ENCODE measurements around the gene GABRR3.
"Not testable (repeated sequence)": the region's sequence is repeated elsewhere in the genome, so short reads cannot be mapped to it uniquely, and the experiment has no call there.

The GABRR3 gene

DNA sequence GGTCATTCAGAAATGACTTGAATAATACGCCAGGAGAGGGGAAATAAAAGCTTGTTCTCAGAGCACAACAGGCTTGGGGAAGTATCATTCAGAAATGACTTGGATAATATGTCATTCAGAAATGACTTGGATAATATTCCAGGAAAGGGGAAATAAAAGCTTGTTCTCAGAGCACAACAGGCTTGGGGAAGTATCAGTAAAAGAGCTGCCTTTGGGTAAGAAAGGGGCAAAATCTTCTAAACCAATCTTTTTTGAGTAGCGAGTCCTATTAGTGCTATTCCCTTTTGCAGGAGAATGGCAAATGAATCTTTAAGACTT lies 20.9 kb downstream of the GABRR3 start:
- TF ChIP-seq, protein P1, sequence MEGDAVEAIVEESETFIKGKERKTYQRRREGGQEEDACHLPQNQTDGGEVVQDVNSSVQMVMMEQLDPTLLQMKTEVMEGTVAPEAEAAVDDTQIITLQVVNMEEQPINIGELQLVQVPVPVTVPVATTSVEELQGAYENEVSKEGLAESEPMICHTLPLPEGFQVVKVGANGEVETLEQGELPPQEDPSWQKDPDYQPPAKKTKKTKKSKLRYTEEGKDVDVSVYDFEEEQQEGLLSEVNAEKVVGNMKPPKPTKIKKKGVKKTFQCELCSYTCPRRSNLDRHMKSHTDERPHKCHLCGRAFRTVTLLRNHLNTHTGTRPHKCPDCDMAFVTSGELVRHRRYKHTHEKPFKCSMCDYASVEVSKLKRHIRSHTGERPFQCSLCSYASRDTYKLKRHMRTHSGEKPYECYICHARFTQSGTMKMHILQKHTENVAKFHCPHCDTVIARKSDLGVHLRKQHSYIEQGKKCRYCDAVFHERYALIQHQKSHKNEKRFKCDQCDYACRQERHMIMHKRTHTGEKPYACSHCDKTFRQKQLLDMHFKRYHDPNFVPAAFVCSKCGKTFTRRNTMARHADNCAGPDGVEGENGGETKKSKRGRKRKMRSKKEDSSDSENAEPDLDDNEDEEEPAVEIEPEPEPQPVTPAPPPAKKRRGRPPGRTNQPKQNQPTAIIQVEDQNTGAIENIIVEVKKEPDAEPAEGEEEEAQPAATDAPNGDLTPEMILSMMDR (IDR thresholded peaks at IDR 0.05): no peak
- no peak overlapping the region for H3K27ac ChIP-seq

DNA sequence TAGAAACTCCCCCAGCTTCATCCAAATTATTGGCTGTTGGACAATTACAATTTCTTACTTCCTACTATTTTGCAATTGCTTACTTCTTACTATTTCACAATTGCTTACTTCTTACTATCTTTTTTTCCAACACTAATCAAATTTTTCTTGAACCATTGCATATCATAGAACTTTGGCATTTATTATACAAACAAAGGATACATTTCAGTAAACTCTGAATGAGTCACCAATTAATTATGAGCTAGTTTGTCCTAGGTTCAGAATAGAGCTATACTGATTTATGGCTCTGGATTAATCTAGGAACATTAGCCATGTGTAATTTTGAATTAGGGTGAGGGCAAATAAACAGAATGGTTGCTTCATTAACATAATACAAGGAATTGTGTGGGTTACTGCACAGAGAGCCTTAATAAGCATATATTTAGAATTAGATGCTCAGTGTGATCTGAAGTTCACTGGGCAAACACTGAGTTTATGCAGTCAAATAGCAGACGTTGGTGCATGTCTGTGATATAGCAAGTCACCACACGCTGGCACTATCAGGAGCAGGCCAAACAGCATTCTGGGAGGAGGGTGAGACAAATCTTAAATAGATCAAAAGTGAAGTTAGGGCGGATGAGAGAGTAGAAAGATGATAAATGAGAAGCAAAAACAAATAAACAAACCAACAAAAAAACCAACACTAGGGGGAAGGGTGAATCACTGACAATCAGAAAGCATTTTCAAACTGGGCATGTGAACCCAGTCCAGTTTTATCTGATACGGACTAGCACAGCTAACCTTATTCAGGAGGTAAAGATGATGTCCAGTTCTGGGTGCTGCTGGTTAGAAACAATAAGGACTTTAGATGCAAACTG lies 21.5 kb downstream of the GABRR3 start:
- Histone ChIP-seq H3K9me3 (no peaks in the 10 kb centered on the region), H3K27me3 (no peaks in the 10 kb centered on the region), H3K27ac (no peak overlapping the region), H3K4me3 (no peak overlapping the region), H3K4me1 (no peaks in the 10 kb centered on the region), H3K36me3 (no peaks in the 10 kb centered on the region)
- DNase-seq: no peak
- intact Hi-C loops (cut with DNase I; ENCODE audit: low total_unique reads): no loop called here
- TF ChIP-seq, protein P1 (IDR thresholded peaks at IDR 0.05): no peak

More for the DNA sequence above, 20.9 kb downstream of the GABRR3 start:
- Histone ChIP-seq H3K4me1 (no peaks in the 10 kb centered on the region), H3K4me3 (no peak overlapping the region), H3K9me3 (no peaks in the 10 kb centered on the region), H3K27me3 (no peaks in the 10 kb centered on the region), H3K36me3 (no peaks in the 10 kb centered on the region)
- DNase-seq: no peak
- intact Hi-C loops (cut with DNase I; ENCODE audit: low total_unique reads): no loop called here

DNA sequence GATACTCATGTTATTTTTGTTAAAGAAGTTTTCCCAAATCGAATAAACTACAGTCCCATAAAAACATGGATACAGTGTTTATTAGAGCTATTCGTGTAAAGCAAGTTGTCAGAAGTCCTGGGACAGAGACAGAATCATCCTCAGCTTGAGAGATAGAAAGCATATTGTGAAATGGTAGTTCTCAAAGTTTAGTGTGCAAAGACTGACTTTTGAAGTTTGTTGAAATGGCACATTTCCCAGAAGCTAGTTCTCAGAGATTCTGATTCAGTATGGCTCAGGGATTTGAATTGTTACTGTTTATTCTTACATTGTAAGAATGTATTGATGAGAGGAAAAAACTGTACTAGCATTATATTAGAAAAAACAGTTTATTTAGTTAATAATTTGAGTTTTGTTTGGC lies 22.1 kb downstream of the GABRR3 start:
- TF ChIP-seq, protein P1 (IDR thresholded peaks at IDR 0.05): no peak
- no peak overlapping the region for H3K4me3 ChIP-seq
- no peaks in the 10 kb centered on the region for H3K9me3 ChIP-seq
- H3K27me3 ChIP-seq: no peaks in the 10 kb centered on the region
- no peak overlapping the region for H3K27ac ChIP-seq
- DNase-seq: no peak
- no peaks in the 10 kb centered on the region for H3K4me1 ChIP-seq
- intact Hi-C loops (cut with DNase I; ENCODE audit: low total_unique reads): no loop called here
- no peaks in the 10 kb centered on the region for H3K36me3 ChIP-seq

GRCh38 chr3:98010883-98011449 lies 24.1 kb downstream of the GABRR3 start:
- DNase-seq; H3K4me3 ChIP-seq; intact Hi-C loops (cut with DNase I; ENCODE audit: low total_unique reads); H3K27ac ChIP-seq; H3K27me3 ChIP-seq; H3K9me3 ChIP-seq; H3K36me3 ChIP-seq; H3K4me1 ChIP-seq: not testable (repeated sequence)

GRCh38 chr3:98010194-98010882 lies 24.8 kb downstream of the GABRR3 start:
- intact Hi-C loops (cut with DNase I; ENCODE audit: low total_unique reads): no loop called here

More at GRCh38 chr3:98010194-98010882, 24.8 kb downstream of the GABRR3 start:
- H3K4me1 ChIP-seq: no peaks in the 10 kb centered on the region
- H3K4me3 ChIP-seq: no peak overlapping the region
- DNase-seq: no peak
- H3K27me3 ChIP-seq: no peaks in the 10 kb centered on the region
- H3K27ac ChIP-seq: no peak overlapping the region
- no peaks in the 10 kb centered on the region for H3K36me3 ChIP-seq
- TF ChIP-seq, protein P1 (IDR thresholded peaks at IDR 0.05): no peak
- no peaks in the 10 kb centered on the region for H3K9me3 ChIP-seq

Data from tibial artery (tissue), 4 donors.